Limb (tissue), 2 donors: ENCODE measurements around the gene GPD1.

Experiments
- DNase-seq, 2 donors: peaks; one replicate each; pipeline ENCODE4 v3.0.0-alpha.2; 2016; ENCODE audit errors: extremely low spot score in 2 of 2

GPD1 gene

GRCh38 chr12:50100561-50100960 is 3.2 kb upstream of the GPD1 start:
- DNase-seq, result no peak

GRCh38 chr12:50101663-50102062 is 2.1 kb upstream of the GPD1 start:
- peak in 1 of 2 donors; percentile 51 for DNase-seq

GRCh38 chr12:50102131-50102531 is 1.7 kb upstream of the GPD1 start:
- DNase-seq, result no peak

- no peak for DNase-seq
Observed at GRCh38 chr12:50102646-50103309, 1.0 kb upstream of the GPD1 start.

- no peak for DNase-seq
Observed at GRCh38 chr12:50103351-50103750, 457 bp upstream of the GPD1 start.

- no peak for DNase-seq
Observed at GRCh38 chr12:50104417-50105366, 884 bp downstream of the GPD1 start.

GRCh38 chr12:50105913-50106450 is 2.2 kb downstream of the GPD1 start:
- no peak for DNase-seq

- no peak for DNase-seq
Observed at GRCh38 chr12:50106907-50107306, 3.1 kb downstream of the GPD1 start.

- DNase-seq, result no peak
Observed at GRCh38 chr12:50107416-50108268, 3.8 kb downstream of the GPD1 start.

GRCh38 chr12:50109319-50109718 is 5.5 kb downstream of the GPD1 start:
- no peak for DNase-seq

GRCh38 chr12:50110127-50110761 is 6.4 kb downstream of the GPD1 start:
- DNase-seq, result no peak

GRCh38 chr12:50110762-50111351 is 7.0 kb downstream of the GPD1 start:
- no peak for DNase-seq

GRCh38 chr12:50111395-50111692 is 7.5 kb downstream of the GPD1 start:
- no peak for DNase-seq

- DNase-seq, result peak; percentile 99
Observed at GRCh38 chr12:50111693-50112455, 8.1 kb downstream of the GPD1 start, which contains the start of gene COX14. TSS of gene COX14 (plus strand) at chr12:50112236. CDS start at chr12:50120044, 7,808 bp downstream.

GRCh38 chr12:50112456-50113218 is 8.8 kb downstream of the GPD1 start:
- no peak for DNase-seq

- DNase-seq, result no peak
Observed at GRCh38 chr12:50117057-50117622, 13.3 kb downstream of the GPD1 start.

- no peak for DNase-seq
Observed at GRCh38 chr12:50119387-50119786, 15.6 kb downstream of the GPD1 start.

- no peak for DNase-seq
Observed at GRCh38 chr12:50120521-50120920, 16.7 kb downstream of the GPD1 start.

- no peak for DNase-seq
Observed at GRCh38 chr12:50120953-50121352, 17.1 kb downstream of the GPD1 start.
